AG04449 (cell line): Measurements from ENCODE around the gene PRKAR1B.

Experiments used
- CTCF ChIA-PET: fragments of 350-600 bp; formaldehyde crosslinking; extraction: SDS; loops from one replicate; lab custom pipeline; 2021; ENCODE audit warnings: antibody characterized with exemption; lab: Yijun Ruan, JAX
- POLR2A ChIA-PET: fragments of 400-600, 350-600 bp; formaldehyde crosslinking; extraction: SDS; loops from one replicate; lab custom pipeline; 2020; ENCODE audit warnings: antibody characterized with exemption, inconsistent platforms; lab: Yijun Ruan, JAX
- DNase-seq: peaks from one replicate; pipeline ENCODE4 v3.0.0-alpha.2; 2010; ENCODE audit warnings: low read depth, low spot score
- H3K4me3 ChIP-seq: 2 replicates; pipeline ENCODE4 v1.5.1; 2011; ENCODE audit warnings: low read depth, mild to moderate bottlenecking, control low read depth, low read length
- CTCF ChIP-seq: IDR thresholded peaks from one replicate; pipeline ENCODE4 v1.5.1; 2011; ENCODE audit warnings: mild to moderate bottlenecking, moderate library complexity, low read length, control low read depth, inconsistent platforms; ENCODE audit not compliant: insufficient read depth; ENCODE audit errors: missing control alignments

The PRKAR1B gene

GRCh38 chr7:504221-505111 is 222.6 kb downstream of the PRKAR1B start:
- CTCF ChIA-PET, result interaction anchor here (1.6 kb wide), 1 partner anchor 270 kb away, joined by 4 read pairs; no protein-coding TSS in a partner anchor
- no peak overlapping the region for H3K4me3 ChIP-seq
- DNase-seq, result no peak
- TF ChIP-seq CTCF, result no peak
- POLR2A ChIA-PET, result no interaction called here

- H3K4me3 ChIP-seq, result no peak overlapping the region
- no peak for TF ChIP-seq CTCF
- no peak for DNase-seq
- ChIA-PET CTCF (no interaction called here), POLR2A (no interaction called here)
Measured at GRCh38 chr7:503575-504111, 223.4 kb downstream of the PRKAR1B start.

DNA sequence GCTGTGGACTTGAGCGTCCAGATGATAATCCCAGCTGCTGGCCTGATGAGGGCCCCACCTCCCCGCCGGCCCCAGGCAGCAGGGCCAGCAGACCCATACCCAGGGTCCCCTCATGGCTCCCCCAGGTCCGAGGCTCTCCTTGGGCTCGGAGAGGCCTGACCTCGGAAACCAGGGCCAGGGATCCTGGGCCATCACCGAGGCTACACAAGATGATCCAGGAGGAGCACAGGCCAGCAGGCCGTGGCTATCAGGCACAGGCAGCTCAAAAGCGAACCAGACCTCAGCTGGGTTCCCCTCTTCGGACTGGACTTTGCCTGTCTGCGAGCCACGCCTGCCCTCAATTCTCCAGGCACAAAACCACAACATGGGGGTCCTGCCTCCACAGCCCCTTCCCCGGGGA is 224.8 kb downstream of the PRKAR1B start:
- ChIA-PET CTCF (interaction anchor here (1.7 kb wide), 1 partner anchor 10 kb away, joined by 5 read pairs; no protein-coding TSS in a partner anchor), POLR2A (no interaction called here)
- no peak for DNase-seq
- no peak overlapping the region for H3K4me3 ChIP-seq
- TF ChIP-seq CTCF, result no peak

DNA sequence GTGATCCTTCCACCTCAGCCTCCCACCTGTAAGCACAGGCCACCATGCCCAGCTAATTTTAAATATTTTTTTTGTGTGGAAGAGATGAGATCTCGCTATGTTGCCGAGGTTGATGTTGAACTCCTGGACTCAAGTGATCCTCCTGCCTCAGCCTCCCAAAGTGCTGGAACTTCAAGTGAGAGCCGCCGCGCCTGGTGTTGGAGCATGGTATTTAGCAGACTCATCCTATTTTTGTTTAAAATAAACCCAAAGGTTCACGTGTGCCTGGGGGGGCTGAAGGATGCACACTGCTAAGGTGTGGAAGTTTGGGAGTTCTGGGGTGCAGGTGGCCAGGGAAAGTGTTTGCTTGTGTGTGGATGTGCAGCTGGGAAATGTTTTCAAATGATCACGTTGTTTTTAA is 225.6 kb downstream of the PRKAR1B start:
- no peak overlapping the region for H3K4me3 ChIP-seq
- CTCF ChIA-PET, result interaction anchor here (1.7 kb wide), 1 partner anchor 10 kb away, joined by 5 read pairs; no protein-coding TSS in a partner anchor
- TF ChIP-seq CTCF, result no peak
- no peak for DNase-seq
- POLR2A ChIA-PET, result no interaction called here

- no peak overlapping the region for H3K4me3 ChIP-seq
- TF ChIP-seq CTCF, result no peak
- ChIA-PET POLR2A (no interaction called here), CTCF (interaction anchor here (1.2 to 1.7 kb wide), 2 partner anchors 11 to 167 kb away, joined by 3 to 5 read pairs; no protein-coding TSS in a partner anchor)
- DNase-seq, result no peak
Measured at GRCh38 chr7:500521-501420, 226.3 kb downstream of the PRKAR1B start.
